ENCODE data around the gene RSL1D1. TPM values are rescaled to one million over a fixed set of nuclear protein-coding genes. Genes with fewer than 3 reads are reported as not detected.

The RSL1D1 gene
- 345 and 369 TPM in 2 replicates for total RNA-seq

- intact Hi-C loops (cut with micrococcal nuclease): loop anchor here (1.0 to 5.0 kb wide), 9 partner anchors 65 to 1109 kb away; partner anchors contain the start of genes CLEC16A, NUBP1, SNN and SNX29
- Mint-ChIP-seq H3K4me1 (ENCODE audit: low read depth) (peaks cover 44% of the 10 kb centered on the region), H3K4me3 (peak within 1 kb of the TSS; percentile 99), H3K36me3 (ENCODE audit: low read depth) (peaks cover 46% of the 10 kb centered on the region), H3K27me3 (ENCODE audit: insufficient read depth) (no peaks in the 10 kb centered on the region), H3K27ac (peak within 1 kb of the TSS; percentile 97), H3K9me3 (no peaks in the 10 kb centered on the region)
- peak; percentile 95 for DNase-seq (ENCODE audit: low spot score)
Observed at GRCh38 chr16:11851294-11852091, at the start of gene RSL1D1. RSL1D1 (minus strand) TSS chr16:11851542; CDS start chr16:11851512, 30 bp downstream.

DNA sequence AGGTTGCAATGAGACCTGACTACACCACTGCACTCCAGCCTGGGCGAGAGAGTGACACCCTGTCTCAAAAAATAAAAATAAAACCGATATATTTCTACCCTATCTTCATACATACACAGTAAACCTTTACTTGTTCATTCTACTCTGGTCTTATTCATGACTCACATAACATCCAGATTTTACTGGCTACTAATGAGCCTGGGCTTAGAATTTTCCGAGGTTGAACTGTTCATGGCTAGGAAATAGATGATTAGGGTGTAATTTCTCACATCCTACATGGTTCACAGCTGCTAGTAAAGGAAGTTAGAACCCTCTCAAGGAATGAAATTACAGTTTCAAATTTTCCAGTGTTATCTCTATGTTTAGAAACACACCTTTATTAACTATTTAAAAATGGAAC lies 49.7 kb upstream of the RSL1D1 start:
- intact Hi-C loops (cut with micrococcal nuclease): no loop called here
- Mint-ChIP-seq H3K4me3 (no peak overlapping the region), H3K4me1 (ENCODE audit: low read depth) (peaks cover 49% of the 10 kb centered on the region)

DNA sequence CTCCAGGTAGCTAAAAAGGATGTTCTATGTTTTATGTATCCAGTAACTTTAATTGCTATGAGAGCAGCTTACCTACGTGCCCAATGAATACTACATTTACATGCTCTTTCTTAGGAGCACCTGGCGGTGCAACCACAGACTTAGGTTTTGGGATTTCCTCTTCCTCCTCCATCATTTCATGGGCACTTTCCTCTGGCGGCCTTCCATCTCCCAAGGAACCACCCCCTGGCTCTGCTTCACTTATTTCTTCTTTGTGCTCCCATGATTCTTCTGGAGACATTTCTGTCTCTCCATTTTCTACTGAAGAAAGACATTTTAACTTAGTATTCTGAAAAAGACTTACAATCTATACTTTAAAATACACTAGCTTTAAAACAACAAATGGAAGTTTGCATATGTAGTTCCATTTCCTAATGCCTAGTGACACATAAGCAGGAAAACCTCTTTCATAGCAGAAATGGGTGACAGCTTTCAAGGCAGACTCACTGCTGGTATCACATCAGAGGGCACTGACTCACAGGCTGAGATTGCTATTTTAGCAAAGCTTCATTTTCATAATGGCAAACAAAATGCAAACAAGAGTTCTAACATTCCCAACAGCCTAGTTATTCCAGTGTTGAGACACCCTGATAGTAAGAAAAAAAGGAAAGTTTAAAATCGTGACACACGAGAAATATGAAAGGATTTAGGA lies 45.3 kb upstream of the RSL1D1 start:
- intact Hi-C loops (cut with micrococcal nuclease): no loop called here
- no peak for DNase-seq (ENCODE audit: low spot score)
- peak overlapping the region; percentile 42 for H3K27ac Mint-ChIP-seq
- no peaks in the 10 kb centered on the region for H3K27me3 Mint-ChIP-seq (ENCODE audit: insufficient read depth)
- no peak overlapping the region for H3K4me3 Mint-ChIP-seq
- H3K9me3 Mint-ChIP-seq: no peaks in the 10 kb centered on the region
- peaks cover 38% of the 10 kb centered on the region for H3K4me1 Mint-ChIP-seq (ENCODE audit: low read depth)
- H3K36me3 Mint-ChIP-seq (ENCODE audit: low read depth): peaks cover 33% of the 10 kb centered on the region

More for the DNA sequence above, 49.7 kb upstream of the RSL1D1 start:
- Mint-ChIP-seq H3K36me3 (ENCODE audit: low read depth) (peaks cover 21% of the 10 kb centered on the region), H3K9me3 (no peaks in the 10 kb centered on the region), H3K27ac (peak overlapping the region; percentile 0), H3K27me3 (ENCODE audit: insufficient read depth) (no peaks in the 10 kb centered on the region)
- DNase-seq (ENCODE audit: low spot score): no peak

DNA sequence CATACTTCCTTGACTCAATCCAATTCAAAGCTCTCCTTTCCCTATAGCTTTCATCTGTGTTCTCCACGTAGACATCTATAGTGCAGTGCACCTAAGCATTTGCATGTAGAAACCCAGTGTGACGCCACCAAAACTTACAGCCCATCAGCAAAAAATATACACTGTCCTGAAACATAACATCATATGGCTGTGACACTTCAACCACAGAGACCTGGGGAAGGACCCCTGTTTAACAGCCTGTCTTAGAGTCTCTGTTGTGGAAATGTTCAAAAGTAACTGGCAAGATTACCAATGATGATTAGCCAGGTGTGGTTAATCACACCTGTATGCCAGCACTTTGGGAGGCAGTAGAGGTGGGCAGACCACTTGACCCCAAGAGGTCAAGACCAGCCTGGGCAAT lies 42.2 kb upstream of the RSL1D1 start:
- peaks cover 33% of the 10 kb centered on the region for H3K36me3 Mint-ChIP-seq (ENCODE audit: low read depth)
- peaks cover 15% of the 10 kb centered on the region for H3K4me1 Mint-ChIP-seq (ENCODE audit: low read depth)
- no peak for DNase-seq (ENCODE audit: low spot score)
- no peak overlapping the region for H3K27ac Mint-ChIP-seq
- no peaks in the 10 kb centered on the region for H3K27me3 Mint-ChIP-seq (ENCODE audit: insufficient read depth)
- H3K4me3 Mint-ChIP-seq: no peak overlapping the region
- no peaks in the 10 kb centered on the region for H3K9me3 Mint-ChIP-seq
- intact Hi-C loops (cut with micrococcal nuclease): no loop called here

DNA sequence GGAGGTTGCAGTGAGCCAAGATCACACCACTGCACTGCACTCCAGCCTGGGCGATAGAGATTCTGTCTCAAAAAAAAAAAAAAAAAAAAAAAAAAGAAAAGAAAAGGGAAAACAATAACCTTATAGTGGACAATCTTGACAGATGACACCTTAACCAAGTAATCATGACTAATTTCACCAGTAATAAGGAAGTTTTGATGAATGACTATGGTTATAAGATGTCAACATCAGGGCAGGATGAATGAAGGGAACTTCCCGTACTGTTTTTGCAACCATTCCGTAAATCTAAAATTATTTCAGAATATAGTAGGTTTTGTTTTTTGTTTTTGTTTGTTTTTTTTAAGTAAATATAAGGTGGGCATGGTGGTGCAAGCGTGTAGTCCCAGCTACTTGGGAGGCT lies 41.4 kb upstream of the RSL1D1 start:
- no peak overlapping the region for H3K27ac Mint-ChIP-seq
- H3K4me1 Mint-ChIP-seq (ENCODE audit: low read depth): peaks cover 10% of the 10 kb centered on the region
- intact Hi-C loops (cut with micrococcal nuclease): no loop called here
- DNase-seq (ENCODE audit: low spot score): no peak
- no peaks in the 10 kb centered on the region for H3K27me3 Mint-ChIP-seq (ENCODE audit: insufficient read depth)
- H3K36me3 Mint-ChIP-seq (ENCODE audit: low read depth): peaks cover 29% of the 10 kb centered on the region
- no peaks in the 10 kb centered on the region for H3K9me3 Mint-ChIP-seq
- H3K4me3 Mint-ChIP-seq: no peak overlapping the region

DNA sequence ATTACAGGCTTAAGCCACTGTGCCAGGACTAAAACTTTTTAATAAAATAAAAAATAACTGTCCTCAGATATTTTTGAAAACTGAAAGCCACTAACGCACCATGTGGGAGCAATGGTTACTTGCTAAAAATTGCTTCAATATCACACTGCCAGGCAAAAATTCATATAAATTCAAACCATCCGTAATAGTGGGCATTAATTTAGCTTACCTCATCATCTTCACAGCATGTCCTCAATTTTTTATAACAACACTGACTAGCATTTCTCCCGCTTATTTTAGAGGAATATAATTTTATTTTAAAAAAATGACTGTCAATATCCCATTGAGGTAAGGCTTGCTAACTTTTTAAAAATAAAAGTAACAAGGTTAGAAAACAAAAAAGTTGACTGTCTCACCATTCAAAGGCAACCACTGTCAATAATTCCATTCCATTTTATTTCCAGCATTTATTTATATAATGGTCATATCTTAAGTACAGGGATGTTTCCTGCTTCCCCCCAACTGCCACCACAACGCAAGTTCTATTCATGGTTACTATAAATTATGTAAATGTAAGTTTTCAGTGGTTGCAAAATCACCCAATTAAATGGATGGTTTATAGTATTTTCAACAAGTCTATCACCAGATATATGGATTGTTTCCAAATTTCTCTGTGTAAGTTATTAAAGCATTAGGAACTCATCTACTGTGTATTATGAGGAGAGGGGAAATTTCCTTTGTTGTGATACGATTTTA lies 39.1 kb upstream of the RSL1D1 start:
- DNase-seq (ENCODE audit: low spot score): no peak
- Mint-ChIP-seq H3K4me1 (ENCODE audit: low read depth) (no peaks in the 10 kb centered on the region), H3K9me3 (no peaks in the 10 kb centered on the region), H3K27me3 (ENCODE audit: insufficient read depth) (no peaks in the 10 kb centered on the region), H3K27ac (no peak overlapping the region), H3K36me3 (ENCODE audit: low read depth) (peaks cover 39% of the 10 kb centered on the region), H3K4me3 (no peak overlapping the region)
- intact Hi-C loops (cut with micrococcal nuclease): no loop called here

DNA sequence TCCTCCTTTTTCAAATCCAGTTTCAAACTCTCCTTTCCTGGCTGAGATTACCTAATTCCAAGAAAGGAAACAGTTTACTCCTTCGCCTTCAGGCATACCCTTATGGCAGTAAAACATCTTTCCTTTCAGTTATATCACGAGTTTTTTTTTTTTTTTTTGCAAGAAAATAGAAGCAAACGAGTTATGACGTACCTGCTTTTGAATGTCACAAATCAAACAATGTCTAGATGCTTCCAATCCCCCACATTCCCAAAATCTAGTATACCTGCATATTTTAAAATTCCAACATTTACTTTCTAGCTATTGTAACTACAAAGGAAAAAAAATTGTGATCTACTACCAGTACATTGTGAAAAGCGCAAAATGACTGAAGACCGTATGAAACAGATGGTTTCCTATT lies 35.5 kb upstream of the RSL1D1 start:
- Mint-ChIP-seq H3K4me1 (ENCODE audit: low read depth) (no peaks in the 10 kb centered on the region), H3K9me3 (no peaks in the 10 kb centered on the region), H3K27me3 (ENCODE audit: insufficient read depth) (no peaks in the 10 kb centered on the region), H3K36me3 (ENCODE audit: low read depth) (peaks cover 36% of the 10 kb centered on the region), H3K27ac (no peak overlapping the region), H3K4me3 (no peak overlapping the region)
- no peak for DNase-seq (ENCODE audit: low spot score)
- intact Hi-C loops (cut with micrococcal nuclease): no loop called here

DNA sequence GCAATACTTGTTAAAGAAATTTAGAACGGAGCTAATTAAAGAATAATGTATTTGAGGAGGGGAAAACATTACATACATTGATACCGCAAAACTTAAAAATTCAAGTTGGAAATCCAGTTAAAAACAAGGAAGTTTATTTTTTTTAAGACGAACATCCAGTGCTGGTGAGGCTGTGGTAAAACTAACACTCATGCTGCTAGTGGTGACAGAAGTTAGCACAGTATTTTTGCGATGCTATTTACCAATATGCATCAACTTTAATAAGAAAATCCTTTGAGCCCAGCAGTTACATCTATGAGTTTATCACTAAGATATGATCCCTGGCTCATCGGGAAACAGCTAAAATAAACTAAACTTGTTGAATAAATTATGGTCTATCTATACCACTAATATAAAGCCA lies 32.7 kb upstream of the RSL1D1 start:
- intact Hi-C loops (cut with micrococcal nuclease): no loop called here
- Mint-ChIP-seq H3K27ac (no peak overlapping the region), H3K4me3 (no peak overlapping the region), H3K27me3 (ENCODE audit: insufficient read depth) (no peaks in the 10 kb centered on the region), H3K9me3 (no peaks in the 10 kb centered on the region), H3K36me3 (ENCODE audit: low read depth) (peaks cover 42% of the 10 kb centered on the region), H3K4me1 (ENCODE audit: low read depth) (no peaks in the 10 kb centered on the region)
- no peak for DNase-seq (ENCODE audit: low spot score)

DNA sequence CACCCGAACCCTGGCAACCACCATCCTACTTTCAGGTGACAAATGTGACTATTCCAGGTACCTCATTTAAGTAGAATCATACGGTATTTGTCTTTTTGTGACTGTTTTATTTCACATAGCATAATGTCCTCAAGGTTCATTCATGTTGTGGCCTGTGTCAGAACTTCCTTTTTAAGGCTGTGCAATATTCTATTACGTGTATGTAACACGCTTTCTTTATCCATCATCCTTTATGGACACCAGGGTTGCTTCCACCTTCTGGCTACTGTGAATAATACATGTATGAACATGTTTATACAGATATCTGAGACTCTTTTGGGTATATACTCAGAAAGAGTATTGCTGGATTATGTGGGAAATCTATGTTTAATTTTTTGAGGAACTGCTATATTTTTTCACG lies 28.7 kb upstream of the RSL1D1 start:
- Mint-ChIP-seq H3K27me3 (ENCODE audit: insufficient read depth) (no peaks in the 10 kb centered on the region), H3K4me3 (no peak overlapping the region), H3K36me3 (ENCODE audit: low read depth) (peaks cover 38% of the 10 kb centered on the region), H3K4me1 (ENCODE audit: low read depth) (no peaks in the 10 kb centered on the region), H3K27ac (no peak overlapping the region), H3K9me3 (no peaks in the 10 kb centered on the region)
- DNase-seq (ENCODE audit: low spot score): no peak
- intact Hi-C loops (cut with micrococcal nuclease): no loop called here

DNA sequence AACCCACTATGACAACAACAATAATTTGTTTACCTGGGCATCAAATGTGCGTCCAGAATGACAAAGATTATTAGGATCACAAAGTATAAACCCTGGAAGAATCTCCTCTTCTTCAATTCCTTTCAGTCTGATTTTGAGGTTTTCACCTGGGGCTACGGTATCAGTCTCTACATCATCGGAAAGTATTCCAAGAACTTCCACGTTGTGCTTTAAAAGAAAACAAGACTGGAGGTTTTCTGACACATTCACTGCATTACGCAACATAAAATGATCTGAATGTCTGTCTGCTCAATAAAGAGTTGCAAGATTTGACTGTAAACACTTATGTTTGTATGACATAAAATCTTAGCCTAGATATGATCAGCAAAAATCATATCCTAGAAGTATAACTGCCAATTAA lies 26.0 kb upstream of the RSL1D1 start:
- H3K27ac Mint-ChIP-seq: no peak overlapping the region
- DNase-seq (ENCODE audit: low spot score): no peak
- H3K4me3 Mint-ChIP-seq: no peak overlapping the region
- H3K27me3 Mint-ChIP-seq (ENCODE audit: insufficient read depth): no peaks in the 10 kb centered on the region
- peaks cover 40% of the 10 kb centered on the region for H3K36me3 Mint-ChIP-seq (ENCODE audit: low read depth)
- H3K9me3 Mint-ChIP-seq: no peaks in the 10 kb centered on the region
- no peaks in the 10 kb centered on the region for H3K4me1 Mint-ChIP-seq (ENCODE audit: low read depth)
- intact Hi-C loops (cut with micrococcal nuclease): no loop called here

GRCh38 chr16:11876306-11876705 lies 25.0 kb upstream of the RSL1D1 start:
- H3K27me3 Mint-ChIP-seq (ENCODE audit: insufficient read depth): no peaks in the 10 kb centered on the region
- no peak overlapping the region for H3K27ac Mint-ChIP-seq
- H3K36me3 Mint-ChIP-seq (ENCODE audit: low read depth): peaks cover 38% of the 10 kb centered on the region
- no peak for DNase-seq (ENCODE audit: low spot score)
- H3K4me3 Mint-ChIP-seq: no peak overlapping the region
- intact Hi-C loops (cut with micrococcal nuclease): no loop called here
- H3K4me1 Mint-ChIP-seq (ENCODE audit: low read depth): no peaks in the 10 kb centered on the region
- no peaks in the 10 kb centered on the region for H3K9me3 Mint-ChIP-seq

GRCh38 chr16:11875721-11876120 lies 24.4 kb upstream of the RSL1D1 start:
- Mint-ChIP-seq H3K4me1 (ENCODE audit: low read depth) (no peaks in the 10 kb centered on the region), H3K4me3 (no peak overlapping the region), H3K9me3 (no peaks in the 10 kb centered on the region), H3K27ac (peak overlapping the region; percentile 23), H3K36me3 (ENCODE audit: low read depth) (peaks cover 37% of the 10 kb centered on the region), H3K27me3 (ENCODE audit: insufficient read depth) (no peaks in the 10 kb centered on the region)
- DNase-seq (ENCODE audit: low spot score): no peak
- intact Hi-C loops (cut with micrococcal nuclease): no loop called here

DNA sequence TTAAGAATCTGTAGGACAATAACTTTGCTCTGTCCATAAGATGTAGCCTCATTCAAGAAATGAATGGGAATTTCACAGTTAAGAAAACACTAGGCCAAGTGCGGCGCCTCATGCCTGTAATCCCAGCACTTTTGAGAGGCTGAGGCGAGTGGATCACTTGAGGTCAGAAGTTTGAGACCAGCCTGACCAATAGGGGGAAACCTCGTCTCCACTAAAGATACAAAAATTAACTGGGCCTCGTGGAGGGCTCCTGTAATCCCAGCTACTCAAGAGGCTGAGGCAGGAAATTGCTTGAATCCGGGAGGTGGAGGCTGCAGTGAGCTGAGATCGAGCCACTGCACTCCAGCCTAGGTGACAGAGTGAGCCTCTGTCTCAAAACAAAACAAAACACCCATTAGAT lies 19.9 kb upstream of the RSL1D1 start:
- DNase-seq (ENCODE audit: low spot score): no peak
- H3K27me3 Mint-ChIP-seq (ENCODE audit: insufficient read depth): no peaks in the 10 kb centered on the region
- H3K36me3 Mint-ChIP-seq (ENCODE audit: low read depth): peaks cover 25% of the 10 kb centered on the region
- intact Hi-C loops (cut with micrococcal nuclease): no loop called here
- H3K4me3 Mint-ChIP-seq: no peak overlapping the region
- H3K27ac Mint-ChIP-seq: no peak overlapping the region
- no peaks in the 10 kb centered on the region for H3K9me3 Mint-ChIP-seq
- no peaks in the 10 kb centered on the region for H3K4me1 Mint-ChIP-seq (ENCODE audit: low read depth)

Data from activated T-helper 1 cell treated with anti-CD3 and anti-CD28 coated beads, Interleukin-12 subunit alpha, Interleukin-12 subunit beta, Interleukin-2, Interleukin-4 antibody, amounts not matched to agents 30 ng/mL and 10 ng/mL and 1 ng/mL, durations not matched to agents 14 hours and 24 hours and 36 hours (primary cell).